ENCODE measurements around the gene CCDC190. TPM values are rescaled to one million over a fixed set of nuclear protein-coding genes. Genes with fewer than 3 reads are reported as not detected.
"Not testable (repeated sequence)": the region's sequence is repeated elsewhere in the genome, so short reads cannot be mapped to it uniquely, and the experiment has no call there.

CCDC190 gene
- total RNA-seq, 1 donor from 2014 or later = 0.59 TPM

- no peak for DNase-seq (ENCODE audit: low spot score)
- intact Hi-C loops (cut with DNase I) = no loop called here
Observed at GRCh38 chr1:162844153-162844552, 16.8 kb downstream of the CCDC190 start.

DNA sequence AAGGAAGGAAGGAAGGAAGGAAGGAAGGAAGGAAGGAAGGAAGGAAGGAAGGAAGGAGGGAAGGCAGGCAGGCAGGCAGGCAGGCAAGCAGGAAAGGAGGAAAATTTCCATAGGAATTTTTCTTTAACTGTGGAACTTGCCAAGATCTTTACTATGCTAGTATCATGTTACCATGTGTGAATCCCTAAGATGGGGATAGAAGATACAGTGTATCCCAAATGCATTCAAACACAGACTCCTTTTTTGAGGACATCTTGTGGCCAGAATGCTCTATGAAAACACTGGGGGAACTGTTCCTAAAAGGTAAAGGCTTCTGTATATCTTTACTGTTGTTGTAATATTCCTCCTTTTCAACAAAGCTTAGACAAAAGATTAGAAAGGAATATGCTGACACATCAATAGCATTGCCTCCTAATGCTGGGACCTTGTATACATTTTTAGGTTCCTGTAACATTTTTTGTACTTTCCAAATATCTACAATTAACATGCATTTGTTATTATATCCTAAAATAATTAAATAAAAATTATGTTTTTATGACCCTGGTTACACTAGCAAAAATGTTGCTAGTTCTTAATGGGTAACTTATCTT, 20.6 kb downstream of the CCDC190 start:
- intact Hi-C loops (cut with DNase I) = no loop called here

GRCh38 chr1:162838863-162839262, 22.1 kb downstream of the CCDC190 start:
- intact Hi-C loops (cut with DNase I) = no loop called here
- DNase-seq (ENCODE audit: low spot score) = no peak

More for the DNA sequence above, 20.6 kb downstream of the CCDC190 start:
- no peak for DNase-seq (ENCODE audit: low spot score)

DNA sequence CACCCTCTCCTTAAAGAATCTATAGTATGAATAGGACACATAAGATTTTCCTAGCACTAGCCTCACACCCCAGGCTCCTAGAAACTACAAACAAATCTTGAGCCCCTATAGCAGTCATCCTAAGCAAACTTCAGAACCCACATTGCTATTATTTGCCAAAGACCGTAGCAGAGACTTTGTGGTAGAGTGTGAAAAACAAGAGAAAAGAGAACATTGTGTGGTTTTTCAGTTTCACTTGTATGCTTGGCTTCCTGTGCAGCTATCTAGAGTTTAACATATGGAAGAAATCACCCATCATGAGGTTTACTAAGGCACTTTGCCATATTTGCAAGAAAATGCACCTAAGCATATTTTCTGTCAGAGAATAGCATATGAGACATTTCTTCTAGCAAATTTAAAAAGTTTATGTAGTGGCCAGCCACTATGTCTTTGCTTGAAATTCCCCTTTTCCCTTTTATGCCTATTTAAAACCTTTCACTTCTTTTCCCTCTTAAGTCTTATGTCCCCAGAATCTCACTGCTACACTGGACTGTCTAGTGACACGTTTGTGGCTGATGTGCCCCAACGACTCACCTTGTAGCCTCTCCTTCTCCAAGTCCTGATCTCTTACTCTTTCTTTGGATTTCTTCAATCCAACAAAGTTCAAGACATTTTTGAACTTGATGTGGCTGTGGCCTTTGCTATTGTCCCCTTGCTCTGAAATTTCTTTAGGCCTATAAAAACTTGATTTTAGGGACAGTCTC, 25.6 kb downstream of the CCDC190 start:
- DNase-seq (ENCODE audit: low spot score) = no peak
- intact Hi-C loops (cut with DNase I) = no loop called here

GRCh38 chr1:162832470-162832869, 28.5 kb downstream of the CCDC190 start:
- intact Hi-C loops (cut with DNase I) = no loop called here
- DNase-seq (ENCODE audit: low spot score) = no peak

DNA sequence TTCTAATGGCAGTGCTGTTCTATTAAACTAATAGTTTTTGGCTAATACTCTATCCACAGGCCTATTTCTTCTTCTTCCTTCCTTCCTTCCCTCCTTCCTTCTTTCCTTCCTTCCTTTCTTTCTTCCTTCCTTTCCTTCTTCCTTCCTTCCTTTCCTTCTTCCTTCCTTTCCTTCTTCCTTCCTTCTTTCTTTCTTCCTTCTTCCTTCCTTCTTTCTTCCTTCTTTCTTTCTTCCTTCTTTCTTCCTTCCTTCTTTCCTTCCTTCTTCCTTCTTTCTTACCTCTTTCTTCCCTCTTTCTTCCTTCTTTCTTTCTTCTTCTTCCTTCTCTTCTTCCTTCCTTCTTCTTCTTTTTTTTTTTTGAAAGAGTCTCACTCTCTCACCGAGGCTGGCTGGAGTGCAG, 31.7 kb downstream of the CCDC190 start:
- intact Hi-C loops (cut with DNase I) = no loop called here
- no peak for DNase-seq (ENCODE audit: low spot score)

DNA sequence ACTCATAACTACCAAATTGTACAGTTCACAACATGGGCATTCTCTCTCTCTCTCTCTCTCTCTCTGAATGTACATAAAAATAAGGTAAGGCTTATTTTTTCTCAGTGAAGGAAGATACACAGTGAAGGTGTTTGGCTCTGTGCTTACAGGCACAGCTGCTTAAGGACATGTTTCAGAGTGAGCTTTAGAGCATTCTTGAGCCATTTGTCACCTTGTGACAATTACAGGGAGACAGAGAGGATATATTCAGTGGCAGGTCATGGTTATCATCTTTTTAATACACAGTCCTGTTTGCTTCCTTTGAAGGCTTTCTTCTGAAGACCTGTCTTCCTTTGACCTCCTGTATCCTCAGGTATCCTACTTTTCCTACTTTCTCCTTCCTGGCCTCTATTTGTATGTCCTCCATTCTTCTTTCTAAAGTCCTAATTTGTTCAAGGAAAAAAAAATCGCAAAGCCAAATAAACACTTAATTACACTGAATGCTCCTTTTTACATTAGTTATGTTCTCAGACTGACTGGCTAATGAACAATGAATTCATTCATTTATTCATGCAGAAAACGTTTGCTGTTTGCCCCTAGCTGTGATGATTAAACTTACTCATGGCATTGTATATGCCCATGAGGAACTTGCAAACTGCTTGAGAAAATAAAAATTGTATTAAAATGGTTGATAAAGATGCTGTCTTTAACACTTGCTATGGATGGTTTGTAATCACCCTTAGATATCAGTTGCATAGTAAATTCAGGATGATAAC, 37.0 kb downstream of the CCDC190 start:
- no peak for DNase-seq (ENCODE audit: low spot score)
- intact Hi-C loops (cut with DNase I) = no loop called here

GRCh38 chr1:162823231-162823630, 37.7 kb downstream of the CCDC190 start:
- DNase-seq (ENCODE audit: low spot score) = no peak
- intact Hi-C loops (cut with DNase I) = no loop called here

DNA sequence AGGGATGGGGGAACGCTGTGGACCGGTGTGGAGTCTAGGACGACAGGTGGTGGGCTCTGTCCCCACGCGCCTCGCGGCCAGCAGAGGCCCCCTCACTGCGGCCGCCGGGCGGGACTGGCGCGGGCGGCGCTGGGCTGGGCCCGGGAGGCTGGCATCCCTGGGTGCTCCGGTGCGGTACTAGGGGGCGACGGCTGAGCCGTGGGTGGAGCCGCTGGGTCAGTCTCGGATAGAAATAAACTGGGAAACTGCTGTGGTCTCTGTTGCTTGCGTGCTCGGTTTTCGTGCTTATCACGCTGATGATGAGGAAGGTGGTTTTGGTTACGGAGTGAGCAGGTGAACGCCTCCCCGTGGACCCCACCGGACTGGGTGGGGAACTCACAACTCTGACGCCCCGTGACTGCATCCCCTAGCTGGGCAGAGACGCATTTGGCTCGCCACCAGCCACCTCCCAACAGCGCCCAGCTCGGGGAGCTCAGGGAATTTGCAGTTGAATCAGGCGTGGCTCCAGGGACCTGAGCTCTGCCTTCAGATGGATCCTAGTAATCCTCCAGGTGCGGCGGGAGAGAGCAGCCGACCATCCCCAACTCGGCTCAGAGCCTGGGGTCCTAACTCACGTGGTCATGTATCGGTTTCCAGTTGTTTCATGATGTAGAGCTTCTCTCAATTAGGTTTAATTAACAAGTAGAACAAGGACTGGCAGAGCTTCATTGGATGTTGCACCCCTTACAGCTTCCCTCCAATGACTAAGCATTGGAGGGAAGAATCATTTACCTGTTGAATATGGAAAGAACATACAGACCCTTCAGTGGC, 38.4 kb downstream of the CCDC190 start:
- intact Hi-C loops (cut with DNase I) = no loop called here
- DNase-seq (ENCODE audit: low spot score) = no peak

- DNase-seq (ENCODE audit: low spot score); intact Hi-C loops (cut with DNase I): not testable (repeated sequence)
Observed at GRCh38 chr1:162818666-162819065, 42.3 kb downstream of the CCDC190 start.

GRCh38 chr1:162818136-162818535, 42.8 kb downstream of the CCDC190 start:
- DNase-seq (ENCODE audit: low spot score); intact Hi-C loops (cut with DNase I): not testable (repeated sequence)

- not testable (repeated sequence) for DNase-seq (ENCODE audit: low spot score)
Observed at GRCh38 chr1:162812357-162812756, 48.6 kb downstream of the CCDC190 start.

DNA sequence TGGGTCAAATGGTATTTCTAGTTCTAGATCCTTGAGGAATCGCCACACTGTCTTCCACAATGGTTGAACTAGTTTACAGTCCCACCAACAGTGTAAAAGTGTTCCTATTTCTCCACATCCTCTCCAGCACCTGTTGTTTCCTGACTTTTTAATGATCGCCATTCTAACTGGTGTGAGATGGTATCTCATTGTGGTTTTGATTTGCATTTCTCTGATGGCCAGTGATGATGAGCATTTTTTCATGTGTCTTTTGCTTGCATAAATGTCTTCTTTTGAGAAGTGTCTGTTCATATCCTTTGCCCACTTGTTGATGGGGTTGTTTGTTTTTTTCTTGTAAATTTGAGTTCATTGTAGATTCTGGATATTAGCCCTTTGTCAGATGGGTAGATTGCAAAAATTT, 53.5 kb downstream of the CCDC190 start:
- intact Hi-C loops (cut with DNase I); DNase-seq (ENCODE audit: low spot score): not testable (repeated sequence)

More at GRCh38 chr1:162812357-162812756, 48.6 kb downstream of the CCDC190 start:
- intact Hi-C loops (cut with DNase I) = not testable (repeated sequence)

Other genes starting within 250 kb of the CCDC190 start
- gene DDR2, start 228.7 kb downstream of the CCDC190 start, total RNA-seq = 20.0 TPM
- gene HSD17B7, start 70.5 kb downstream of the CCDC190 start, total RNA-seq = 4.6 TPM
- gene RGS4, start 208.2 kb upstream of the CCDC190 start, total RNA-seq = 10.7 TPM